HepG2 (cell line): ENCODE data around the gene CCDC106. TPM values are rescaled to one million over a fixed set of nuclear protein-coding genes. Genes with fewer than 3 reads are reported as not detected.

Experiments
- ARID2 ChIP-seq: sonication (generic); formaldehyde crosslinking; IDR thresholded peaks from 2 replicates; pipeline ENCODE4 v1.8.1; 2022; ENCODE audit warnings: mild to moderate bottlenecking, missing genetic modification reagents, borderline replicate concordance
- ATF3 ChIP-seq: sonication (generic); formaldehyde crosslinking; IDR thresholded peaks from 2 replicates; pipeline ENCODE4 v1.4.0; 2020; ENCODE audit warnings: missing genetic modification reagents
- CTCF ChIP-seq: sonication (generic); formaldehyde crosslinking; IDR thresholded peaks from 2 replicates; pipeline ENCODE4 v1.5.0; 2020; ENCODE audit warnings: mild to moderate bottlenecking, missing genetic modification reagents, moderate library complexity
- GZF1 ChIP-seq: sonication (generic); formaldehyde crosslinking; IDR thresholded peaks from 2 replicates; pipeline ENCODE4 v1.5.1; 2020; ENCODE audit warnings: mild to moderate bottlenecking, missing genetic modification reagents
- PBX2 ChIP-seq: IDR thresholded peaks from 2 replicates; pipeline ENCODE4 v1.6.1; 2016; ENCODE audit warnings: control low read depth
- PCBP1 ChIP-seq: fragments of 200-400 bp; formaldehyde crosslinking; IDR thresholded peaks from 2 replicates; pipeline ENCODE4 v1.6.1; 2017; ENCODE audit warnings: mild to moderate bottlenecking, low read depth, low read length, borderline replicate concordance
- RAD21 ChIP-seq: fragments of 450-650 bp; formaldehyde crosslinking; IDR thresholded peaks from 2 replicates; pipeline ENCODE4 v1.5.0; 2020; ENCODE audit warnings: mild to moderate bottlenecking
- RBM22 ChIP-seq: fragments of 200-400 bp; formaldehyde crosslinking; optimal IDR thresholded peaks from 2 replicates; pipeline ENCODE3; 2017; ENCODE audit warnings: mild to moderate bottlenecking, low read length, moderate library complexity
- SRSF1 ChIP-seq: fragments of 200-400 bp; formaldehyde crosslinking; optimal IDR thresholded peaks from 2 replicates; pipeline ENCODE3; 2017; ENCODE audit warnings: mild to moderate bottlenecking, low read depth, low read length, moderate library complexity
- SRSF4 ChIP-seq: fragments of 200-400 bp; formaldehyde crosslinking; IDR thresholded peaks from one replicate; pipeline ENCODE4 v1.6.1; 2018; ENCODE audit warnings: mild to moderate bottlenecking, low read depth, low read length, moderate library complexity; ENCODE audit not compliant: poor library complexity, severe bottlenecking
- ZBTB33 ChIP-seq: sonication (generic); formaldehyde crosslinking; IDR thresholded peaks from 2 replicates; pipeline ENCODE4 v1.4.0; 2020; ENCODE audit warnings: missing genetic modification reagents
- ZNF136 ChIP-seq: sonication (generic); formaldehyde crosslinking; IDR thresholded peaks from 2 replicates; pipeline ENCODE4 v1.8.1; 2022; ENCODE audit warnings: low read depth, mild to moderate bottlenecking, moderate library complexity, missing genetic modification reagents
- ZNF138 ChIP-seq: sonication (generic); formaldehyde crosslinking; IDR thresholded peaks from 2 replicates; pipeline ENCODE4 v1.5.0; 2020; ENCODE audit warnings: mild to moderate bottlenecking, low read depth, missing genetic modification reagents
- ZNF598 ChIP-seq: sonication (generic); formaldehyde crosslinking; IDR thresholded peaks from 2 replicates; pipeline ENCODE4 v1.5.1; 2020; ENCODE audit warnings: mild to moderate bottlenecking, missing genetic modification reagents, borderline replicate concordance
- polyA plus RNA-seq, 8 experiments: library from polyadenylated mRNA; depleted of rRNA in 3 of 8; stranded (reverse) in 7 of 8; unstranded in 1 of 8; fragments of >200 nt; fragmentation: Illumina TruSeq in 4 of 8; extraction: Trizol in 4 of 8; gene quantifications; 2 replicates each; pipeline versions ENCODE4 v1.2.1 to v1.2.3, GENCODE V29; 2011 to 2016; ENCODE audit warnings: low read depth in 4 of 8, missing spikeins in 1 of 8, mixed read lengths in 1 of 8; ENCODE audit not compliant: insufficient read depth in 1 of 8
- total RNA-seq, 5 experiments: library from RNA; depleted of rRNA; stranded (reverse); fragments of >200 nt; fragmentation: Illumina TruSeq; extraction: Trizol; gene quantifications; 2 replicates each; pipeline ENCODE4 v1.2.3, GENCODE V29; 2016; ENCODE audit warnings: low read depth in 1 of 5
- TF ChIP-seq, protein P1 (sequence below): sonication (generic); formaldehyde crosslinking; IDR thresholded peaks from 2 replicates; pipeline ENCODE4 v1.4.0; 2020; ENCODE audit warnings: missing genetic modification reagents, mild to moderate bottlenecking, borderline replicate concordance
- TF ChIP-seq, protein P2 (sequence below): sonication (generic); formaldehyde crosslinking; IDR thresholded peaks from 2 replicates; pipeline ENCODE4 v1.4.0; 2020; ENCODE audit warnings: missing genetic modification reagents
- TF ChIP-seq, protein P3 (sequence below): sonication (generic); formaldehyde crosslinking; IDR thresholded peaks from 2 replicates; pipeline ENCODE4 v1.5.0; 2020; ENCODE audit warnings: mild to moderate bottlenecking, missing genetic modification reagents

CCDC106 gene
- total and polyA plus RNA-seq, 2 of the 13 experiments (the other 11 are each of a cell fraction or from before 2014, with no cell fraction given): 4.7 to 8.8 TPM

DNA sequence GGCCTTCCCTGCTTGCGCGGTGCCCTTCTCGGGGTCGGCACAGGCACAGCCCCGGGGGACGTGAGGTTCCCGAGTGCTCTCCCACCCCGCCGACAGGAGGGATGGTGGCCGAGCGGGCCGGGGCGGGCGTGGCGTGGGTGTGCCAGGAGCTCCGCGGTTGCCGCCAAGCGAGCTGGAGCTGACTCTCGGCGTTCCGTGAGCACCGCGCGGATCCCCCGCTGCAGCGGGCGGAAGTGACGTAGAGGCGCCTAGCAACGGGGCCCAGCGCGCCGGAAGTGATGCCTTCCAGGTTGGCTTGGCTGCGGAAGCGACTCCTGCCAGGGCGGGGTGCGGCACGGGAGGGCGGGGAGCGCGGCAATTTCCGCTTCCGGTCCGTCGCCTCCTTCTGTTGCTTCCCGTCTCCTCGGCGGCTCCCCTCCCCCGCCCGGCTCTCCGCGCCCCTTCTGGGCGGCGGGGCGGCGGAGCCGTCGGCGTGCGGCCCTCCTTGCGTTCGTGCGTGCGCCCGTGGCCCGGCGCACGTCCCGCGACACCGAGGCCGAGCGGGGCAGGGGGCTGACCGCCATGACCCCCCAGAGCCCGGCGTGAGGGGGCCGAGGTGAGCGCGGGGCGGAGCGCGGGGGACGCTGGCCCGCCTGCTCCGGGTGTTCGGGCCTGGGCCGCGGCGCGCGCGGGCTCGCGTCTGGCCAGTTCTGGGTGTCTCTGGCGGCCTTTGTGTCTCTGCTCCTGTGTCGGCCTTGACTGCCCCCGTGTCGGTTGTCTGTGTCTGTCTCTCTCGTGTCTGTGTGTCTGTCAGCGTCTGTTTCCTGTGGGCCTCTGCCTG is 27.0 kb downstream of the CCDC106 start, which contains the start of gene EPN1 (continued):
- TF ChIP-seq, protein P1, sequence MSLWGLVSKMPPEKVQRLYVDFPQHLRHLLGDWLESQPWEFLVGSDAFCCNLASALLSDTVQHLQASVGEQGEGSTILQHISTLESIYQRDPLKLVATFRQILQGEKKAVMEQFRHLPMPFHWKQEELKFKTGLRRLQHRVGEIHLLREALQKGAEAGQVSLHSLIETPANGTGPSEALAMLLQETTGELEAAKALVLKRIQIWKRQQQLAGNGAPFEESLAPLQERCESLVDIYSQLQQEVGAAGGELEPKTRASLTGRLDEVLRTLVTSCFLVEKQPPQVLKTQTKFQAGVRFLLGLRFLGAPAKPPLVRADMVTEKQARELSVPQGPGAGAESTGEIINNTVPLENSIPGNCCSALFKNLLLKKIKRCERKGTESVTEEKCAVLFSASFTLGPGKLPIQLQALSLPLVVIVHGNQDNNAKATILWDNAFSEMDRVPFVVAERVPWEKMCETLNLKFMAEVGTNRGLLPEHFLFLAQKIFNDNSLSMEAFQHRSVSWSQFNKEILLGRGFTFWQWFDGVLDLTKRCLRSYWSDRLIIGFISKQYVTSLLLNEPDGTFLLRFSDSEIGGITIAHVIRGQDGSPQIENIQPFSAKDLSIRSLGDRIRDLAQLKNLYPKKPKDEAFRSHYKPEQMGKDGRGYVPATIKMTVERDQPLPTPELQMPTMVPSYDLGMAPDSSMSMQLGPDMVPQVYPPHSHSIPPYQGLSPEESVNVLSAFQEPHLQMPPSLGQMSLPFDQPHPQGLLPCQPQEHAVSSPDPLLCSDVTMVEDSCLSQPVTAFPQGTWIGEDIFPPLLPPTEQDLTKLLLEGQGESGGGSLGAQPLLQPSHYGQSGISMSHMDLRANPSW (CRISPR knock-in tag): no peak
- TF ChIP-seq ZNF138 (peak; percentile 63; the same call in 1 of the 2 replicates), CTCF (no peak), PBX2 (CRISPR knock-in tag) (no peak), RBM22 (peak; percentile 99), ZNF136 (CRISPR knock-in tag) (peak; percentile 66; the same call in 1 of the 2 replicates), ZNF598 (CRISPR knock-in tag) (no peak), ARID2 (CRISPR knock-in tag) (no peak), ATF3 (CRISPR knock-in tag) (no peak), ZBTB33 (CRISPR knock-in tag) (no peak), PCBP1 (no peak), GZF1 (no peak), RAD21 (CRISPR knock-in tag) (peak; percentile 48), SRSF1 (no peak), SRSF4 (no peak)
- TF ChIP-seq, protein P2, sequence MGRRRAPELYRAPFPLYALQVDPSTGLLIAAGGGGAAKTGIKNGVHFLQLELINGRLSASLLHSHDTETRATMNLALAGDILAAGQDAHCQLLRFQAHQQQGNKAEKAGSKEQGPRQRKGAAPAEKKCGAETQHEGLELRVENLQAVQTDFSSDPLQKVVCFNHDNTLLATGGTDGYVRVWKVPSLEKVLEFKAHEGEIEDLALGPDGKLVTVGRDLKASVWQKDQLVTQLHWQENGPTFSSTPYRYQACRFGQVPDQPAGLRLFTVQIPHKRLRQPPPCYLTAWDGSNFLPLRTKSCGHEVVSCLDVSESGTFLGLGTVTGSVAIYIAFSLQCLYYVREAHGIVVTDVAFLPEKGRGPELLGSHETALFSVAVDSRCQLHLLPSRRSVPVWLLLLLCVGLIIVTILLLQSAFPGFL (CRISPR knock-in tag): no peak
- TF ChIP-seq, protein P3, sequence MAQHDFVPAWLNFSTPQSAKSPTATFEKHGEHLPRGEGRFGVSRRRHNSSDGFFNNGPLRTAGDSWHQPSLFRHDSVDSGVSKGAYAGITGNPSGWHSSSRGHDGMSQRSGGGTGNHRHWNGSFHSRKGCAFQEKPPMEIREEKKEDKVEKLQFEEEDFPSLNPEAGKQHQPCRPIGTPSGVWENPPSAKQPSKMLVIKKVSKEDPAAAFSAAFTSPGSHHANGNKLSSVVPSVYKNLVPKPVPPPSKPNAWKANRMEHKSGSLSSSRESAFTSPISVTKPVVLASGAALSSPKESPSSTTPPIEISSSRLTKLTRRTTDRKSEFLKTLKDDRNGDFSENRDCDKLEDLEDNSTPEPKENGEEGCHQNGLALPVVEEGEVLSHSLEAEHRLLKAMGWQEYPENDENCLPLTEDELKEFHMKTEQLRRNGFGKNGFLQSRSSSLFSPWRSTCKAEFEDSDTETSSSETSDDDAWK: no peak
